ENCODE results near the gene RRP15. TPM values are rescaled to one million over a fixed set of nuclear protein-coding genes. Genes with fewer than 3 reads are reported as not detected.

Gene RRP15
- total RNA-seq, 1 experiment from 2014 or later: 32.1 TPM

- intact Hi-C loops (cut with micrococcal nuclease; ENCODE audit: unreplicated experiment): no loop called here
- DNase-seq (ENCODE audit: low read depth, low spot score) (no peak), ATAC-seq (no peak)
- CTCF ChIA-PET: no interaction called here
- no peaks in the 10 kb centered on the region for H3K36me3 ChIP-seq (ENCODE audit: control insufficient read depth, insufficient read depth, low read length)
- TF ChIP-seq REST (IDR thresholded peaks at IDR 0.05; ENCODE audit: insufficient read depth in 1 of 2, low read depth in 2 of 2, low read length in 1 of 2): no peak
- no peak for TF ChIP-seq POLR2AphosphoS5 (IDR thresholded peaks at IDR 0.05; ENCODE audit: low read depth, low read length)
- peak; percentile 26; the same call in 1 of the 2 replicates for TF ChIP-seq CTCF (IDR thresholded peaks at IDR 0.05)
- no TSS peak for BruUV-seq (replicated peaks)
- POLR2A ChIA-PET: no interaction called here
- no peaks in the 10 kb centered on the region for H3K4me1 ChIP-seq (ENCODE audit: control insufficient read depth, insufficient read depth, low read length)
- no peak overlapping the region for H3K27ac ChIP-seq (ENCODE audit: low read length)
- 0 out of 2 replicates have a peak, but pooled peaks cover 2% of the 10 kb centered on the region for H3K27me3 ChIP-seq (ENCODE audit: control insufficient read depth, insufficient read depth, low read length)
- no peaks in the 10 kb centered on the region for H3K9me3 ChIP-seq (ENCODE audit: control insufficient read depth, insufficient read depth, low read depth, low read length)
- in situ Hi-C loops (cut with HindIII; ENCODE audit: low pct_unique_long_range_greater_than_20kb, low sequenced_read_pairs): no loop called here
- no peak overlapping the region for H3K4me3 ChIP-seq (ENCODE audit: low read depth in 2 of 2, low read length in 2 of 2)
Measured at GRCh38 chr1:218250492-218250891, 34.6 kb upstream of the RRP15 start.

- POLR2A ChIA-PET: no interaction called here
- DNase-seq (ENCODE audit: low read depth, low spot score): no peak
- TF ChIP-seq CTCF (IDR thresholded peaks at IDR 0.05) (no peak), SIN3A (IDR thresholded peaks at IDR 0.05; ENCODE audit: borderline replicate concordance, insufficient read depth, low read depth, low read length) (no peak), POLR2AphosphoS5 (IDR thresholded peaks at IDR 0.05; ENCODE audit: low read depth, low read length) (no peak), TCF7L2 (IDR thresholded peaks at IDR 0.05; ENCODE audit: low read depth, low read length) (no peak), REST (IDR thresholded peaks at IDR 0.05; ENCODE audit: insufficient read depth in 1 of 2, low read depth in 2 of 2, low read length in 1 of 2) (no peak)
- CTCF ChIA-PET: no interaction called here
- in situ Hi-C loops (cut with HindIII; ENCODE audit: low pct_unique_long_range_greater_than_20kb, low sequenced_read_pairs) (no loop called here), intact Hi-C loops (cut with micrococcal nuclease; ENCODE audit: unreplicated experiment) (no loop called here)
- Histone ChIP-seq H3K36me3 (ENCODE audit: control insufficient read depth, insufficient read depth, low read length) (no peaks in the 10 kb centered on the region), H3K4me3 (ENCODE audit: low read depth in 2 of 2, low read length in 2 of 2) (no peak overlapping the region), H3K27me3 (ENCODE audit: control insufficient read depth, insufficient read depth, low read length) (0 out of 2 replicates have a peak, but pooled peaks cover 2% of the 10 kb centered on the region), H3K4me1 (ENCODE audit: control insufficient read depth, insufficient read depth, low read length) (no peaks in the 10 kb centered on the region), H3K9me3 (ENCODE audit: control insufficient read depth, insufficient read depth, low read depth, low read length) (0 out of 2 replicates have a peak, but pooled peaks cover 2% of the 10 kb centered on the region), H3K27ac (ENCODE audit: low read length) (no peak overlapping the region)
- BruUV-seq (replicated peaks): no TSS peak
- no peak for ATAC-seq
Measured at GRCh38 chr1:218254296-218254946, 30.7 kb upstream of the RRP15 start.

All from Panc1 (cell line).